ELF-1 (cell line): ENCODE results near the gene AAK1.

Experiments used
- DNase-seq: peaks from one replicate; pipeline ENCODE4 v3.0.0-alpha.2; 2016; ENCODE audit warnings: low read depth, low spot score

Gene AAK1

GRCh38 chr2:69538872-69539548, 104.5 kb downstream of the AAK1 start:
- no peak for DNase-seq

DNA sequence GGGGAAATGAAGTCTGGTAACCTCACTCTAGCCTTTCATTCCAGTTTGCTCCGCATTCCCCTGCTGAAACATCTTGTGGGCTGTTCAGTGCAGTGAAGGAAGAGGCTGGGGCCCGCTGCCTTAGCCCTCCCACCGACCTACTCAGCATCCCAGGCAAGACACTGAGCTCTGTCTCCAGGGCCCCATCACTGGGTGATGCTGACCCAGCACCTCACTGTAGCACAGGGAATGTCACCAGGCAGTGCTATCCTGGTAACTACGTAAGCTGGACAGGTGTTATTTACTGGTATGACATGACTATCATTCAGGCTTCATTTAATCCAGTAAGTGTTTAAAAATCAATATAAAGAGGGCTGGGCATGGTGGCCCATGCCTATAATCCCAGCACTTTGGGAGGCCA, 105.3 kb downstream of the AAK1 start:
- no peak for DNase-seq

DNA sequence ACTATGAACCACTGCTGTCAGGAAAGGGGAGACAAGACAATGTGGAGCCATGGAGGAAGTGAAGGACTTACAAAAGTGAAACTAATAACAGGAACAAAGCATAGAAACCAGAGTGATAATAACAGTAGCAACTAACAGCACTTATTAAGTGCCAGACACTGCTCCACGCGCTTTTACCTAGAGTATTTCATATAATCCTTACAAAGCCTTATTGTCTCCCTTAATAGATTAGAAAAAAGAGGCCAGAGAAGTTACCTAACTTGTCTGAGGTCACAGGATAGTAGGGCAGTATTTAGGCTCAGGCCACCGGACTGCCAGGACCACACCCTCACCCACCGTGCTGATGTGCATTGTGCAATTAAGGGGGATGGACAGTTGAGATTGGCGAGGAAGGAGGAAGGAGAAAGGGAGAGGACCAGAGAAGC, 107.7 kb downstream of the AAK1 start:
- DNase-seq = no peak

DNA sequence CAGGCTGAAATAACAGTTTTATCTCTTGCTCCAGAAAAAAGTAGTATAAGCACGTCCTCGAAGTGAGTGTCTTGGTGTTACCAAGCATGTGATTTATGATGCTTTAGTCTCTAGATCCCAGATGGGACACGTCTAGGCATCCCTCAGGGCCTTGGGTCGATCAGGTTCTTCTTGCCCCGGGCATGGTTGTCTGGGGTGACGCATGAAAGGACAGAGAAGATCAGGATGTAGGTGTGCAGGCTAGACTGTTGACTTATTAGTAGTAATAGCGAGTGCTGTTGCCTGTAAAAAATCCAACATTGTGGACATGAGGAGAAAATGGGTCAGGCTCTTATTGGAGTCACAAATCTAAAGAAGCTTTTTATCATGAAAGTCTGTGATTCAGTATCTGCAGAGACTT, 112.4 kb downstream of the AAK1 start:
- no peak for DNase-seq

DNA sequence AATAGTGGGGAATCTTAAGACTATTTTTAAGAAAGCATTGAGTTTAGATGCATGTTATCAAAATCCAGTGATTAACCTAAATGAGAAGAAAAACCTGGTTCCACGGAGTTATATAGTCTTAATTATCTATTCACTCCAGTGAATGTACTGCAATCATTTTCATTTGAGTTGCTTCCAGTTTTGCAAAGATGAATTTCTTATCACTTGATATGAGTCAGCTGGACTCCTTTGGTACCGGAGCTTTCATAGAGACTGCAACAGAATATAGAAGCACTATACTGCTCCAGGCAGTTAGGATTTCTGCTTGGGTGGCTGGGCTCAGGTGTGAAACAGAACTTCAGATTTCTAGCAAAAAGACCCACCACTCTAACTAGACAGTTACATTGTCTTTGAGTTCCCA, 114.1 kb downstream of the AAK1 start:
- DNase-seq = no peak

DNA sequence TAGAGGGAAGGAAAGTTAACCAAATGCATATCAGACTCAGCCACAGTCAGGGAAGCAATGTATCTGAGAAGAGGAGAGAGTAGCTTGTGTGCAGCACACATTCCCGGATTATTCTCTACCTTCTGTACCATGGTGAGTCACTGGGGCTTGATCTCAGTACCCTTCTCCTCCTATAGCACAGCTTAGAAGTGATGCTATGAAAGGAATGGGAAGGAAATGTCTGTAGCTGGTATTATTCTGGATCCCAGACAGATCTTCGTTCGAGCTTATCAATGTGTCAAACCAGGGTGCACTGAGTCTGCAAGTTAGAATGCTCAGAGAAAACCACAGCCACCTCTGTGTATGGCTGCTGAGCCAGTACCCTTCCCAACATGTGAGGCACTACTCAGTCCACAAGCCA, 118.3 kb downstream of the AAK1 start:
- DNase-seq = no peak

- DNase-seq = no peak
These were observed 118.7 kb downstream of the AAK1 start for GRCh38 chr2:69524799-69525198.

- DNase-seq = no peak
These were observed 121.8 kb downstream of the AAK1 start for GRCh38 chr2:69521747-69522146.

- DNase-seq = peak; percentile 82
These were observed 124.7 kb downstream of the AAK1 start for GRCh38 chr2:69518841-69519240.

GRCh38 chr2:69517410-69517809, 126.1 kb downstream of the AAK1 start:
- no peak for DNase-seq

- DNase-seq = no peak
These were observed 128.7 kb downstream of the AAK1 start for GRCh38 chr2:69514819-69515218.

- peak; percentile 88 for DNase-seq
These were observed 129.1 kb downstream of the AAK1 start for GRCh38 chr2:69514406-69514805.

- no peak for DNase-seq
These were observed 131.1 kb downstream of the AAK1 start for GRCh38 chr2:69512446-69512845.

GRCh38 chr2:69510204-69510603, 133.3 kb downstream of the AAK1 start:
- no peak for DNase-seq

- DNase-seq = no peak
These were observed 133.8 kb downstream of the AAK1 start for GRCh38 chr2:69509750-69510140.

GRCh38 chr2:69509011-69509749, 134.4 kb downstream of the AAK1 start:
- no peak for DNase-seq

- DNase-seq = no peak
These were observed 137.8 kb downstream of the AAK1 start for GRCh38 chr2:69505710-69506109.

DNA sequence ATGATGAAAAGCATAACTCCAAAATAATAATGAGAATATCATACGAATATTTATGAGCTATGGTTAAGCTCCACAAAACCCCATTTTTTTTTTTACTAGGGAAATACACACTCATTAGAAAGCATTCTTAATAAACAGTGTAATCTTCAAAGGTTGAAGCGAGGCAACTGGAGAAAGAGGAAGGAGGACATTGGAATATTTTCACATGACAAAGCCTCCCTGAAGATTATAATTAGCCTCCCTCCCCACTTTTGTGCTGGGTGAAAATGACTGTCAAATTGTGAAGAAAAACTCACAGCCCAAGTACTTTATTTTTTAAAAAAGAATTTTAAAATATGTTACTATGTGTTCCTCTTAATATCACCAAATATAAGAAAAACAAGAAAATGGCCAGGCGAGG, 142.2 kb downstream of the AAK1 start:
- DNase-seq = no peak

DNA sequence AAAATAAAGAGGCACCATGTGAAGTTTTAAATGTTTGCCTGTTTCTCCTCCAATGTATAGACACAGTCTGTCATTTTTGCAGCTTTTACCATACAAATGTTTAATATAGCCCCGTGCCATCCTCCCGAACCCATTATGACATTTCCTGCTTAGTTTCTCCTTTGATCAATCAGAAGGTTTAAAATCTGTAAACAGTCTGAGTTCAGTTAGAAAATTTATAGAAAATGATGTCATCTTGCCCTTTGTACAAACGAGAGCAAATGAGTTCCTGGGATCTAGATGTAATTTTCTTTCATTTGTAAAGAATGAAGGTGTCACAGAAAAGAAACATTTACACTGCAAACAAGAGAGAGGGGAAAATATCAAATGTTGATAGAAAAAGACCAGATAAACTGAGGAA, 143.6 kb downstream of the AAK1 start:
- DNase-seq = no peak

GRCh38 chr2:69499242-69499641, 144.3 kb downstream of the AAK1 start:
- no peak for DNase-seq

GRCh38 chr2:69495861-69496260, 147.7 kb downstream of the AAK1 start:
- DNase-seq = no peak

DNA sequence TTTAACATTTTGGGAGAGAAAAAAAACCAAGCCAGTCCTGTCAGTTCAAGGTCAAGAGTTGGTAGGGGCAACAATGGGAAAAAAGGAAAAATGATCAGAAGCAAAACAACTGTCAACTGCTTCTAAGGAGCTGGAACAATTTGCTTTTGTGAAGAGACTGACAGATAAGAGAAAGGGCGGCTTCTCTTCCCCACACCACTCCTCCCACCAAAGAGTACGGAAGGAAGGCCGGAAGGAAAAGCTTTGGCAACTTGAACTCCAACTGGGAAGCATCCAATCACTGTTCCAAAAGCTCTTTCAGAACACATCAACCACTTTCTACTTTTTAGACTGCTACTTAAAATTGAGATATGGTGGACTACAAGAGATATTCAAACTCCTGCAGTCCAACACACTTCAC, 148.5 kb downstream of the AAK1 start:
- no peak for DNase-seq

- no peak for DNase-seq
These were observed 149.4 kb downstream of the AAK1 start for GRCh38 chr2:69494126-69494525.
